GM21737 (cell line): ENCODE results near the gene EXOSC10.
"Not testable (repeated sequence)": the region's sequence is repeated elsewhere in the genome, so short reads cannot be mapped to it uniquely, and the experiment has no call there.

Experiments used
- ATAC-seq: cut with Tn5 transposase; IDR thresholded peaks from one replicate; pipeline ENCODE4 v1.9.1; 2021; ENCODE audit warnings: mild to moderate bottlenecking, moderate library complexity; ENCODE audit not compliant: unreplicated experiment

The EXOSC10 gene

GRCh38 chr1:11061652-11062365 is 37.9 kb downstream of the EXOSC10 start:
- ATAC-seq: no peak

- ATAC-seq: peak; percentile 87
Observed at GRCh38 chr1:11059968-11060830, 39.5 kb downstream of the EXOSC10 start, which contains the start of gene SRM. TSS of gene SRM (minus strand) at chr1:11060018. CDS start at chr1:11059943, 75 bp downstream.

GRCh38 chr1:11059155-11059967 is 40.3 kb downstream of the EXOSC10 start:
- ATAC-seq: peak; percentile 23

- no peak for ATAC-seq
Observed at GRCh38 chr1:11058595-11059154, 41.0 kb downstream of the EXOSC10 start.

- ATAC-seq: no peak
Observed at GRCh38 chr1:11058026-11058425, 41.6 kb downstream of the EXOSC10 start.

GRCh38 chr1:11057477-11057876 is 42.2 kb downstream of the EXOSC10 start:
- no peak for ATAC-seq

- no peak for ATAC-seq
Observed at GRCh38 chr1:11056504-11056903, 43.2 kb downstream of the EXOSC10 start.

GRCh38 chr1:11055676-11056075 is 44.0 kb downstream of the EXOSC10 start:
- ATAC-seq: no peak

- no peak for ATAC-seq
Observed at GRCh38 chr1:11054666-11055065, 45.0 kb downstream of the EXOSC10 start.

- no peak for ATAC-seq
Observed at GRCh38 chr1:11054181-11054580, 45.5 kb downstream of the EXOSC10 start.

- no peak for ATAC-seq
Observed at GRCh38 chr1:11053758-11054137, 45.9 kb downstream of the EXOSC10 start.

GRCh38 chr1:11052839-11053757 is 46.6 kb downstream of the EXOSC10 start:
- ATAC-seq: no peak

GRCh38 chr1:11051781-11052511 is 47.7 kb downstream of the EXOSC10 start:
- no peak for ATAC-seq

GRCh38 chr1:11051121-11051520 is 48.5 kb downstream of the EXOSC10 start:
- ATAC-seq: not testable (repeated sequence)

GRCh38 chr1:11046625-11047365 is 52.9 kb downstream of the EXOSC10 start, which contains the start of gene MASP2:
TSS of gene MASP2 (minus strand) at chr1:11047239. CDS start at chr1:11047207, 32 bp downstream.
- no peak for ATAC-seq

GRCh38 chr1:11046270-11046566 is 53.5 kb downstream of the EXOSC10 start:
- ATAC-seq: no peak

- no peak for ATAC-seq
Observed at GRCh38 chr1:11045428-11046269, 54.0 kb downstream of the EXOSC10 start.
